IPS DF 6.9 (cell line): ENCODE measurements around the gene WASHC2A.
"Not testable (repeated sequence)": the region's sequence is repeated elsewhere in the genome, so short reads cannot be mapped to it uniquely, and the experiment has no call there.

ENCODE experiments used
- DNase-seq: peaks from one replicate; pipeline ENCODE4 v3.0.0-alpha.2; 2013; ENCODE audit warnings: low read depth, low spot score
- H3K27ac ChIP-seq: one replicate; pipeline ENCODE4 v1.5.1; 2013; ENCODE audit warnings: low read length, control low read depth
- H3K27me3 ChIP-seq: 2 replicates; pipeline ENCODE4 v1.6.1; 2013; ENCODE audit warnings: mild to moderate bottlenecking, low read length; ENCODE audit not compliant: control insufficient read depth, insufficient read depth
- H3K36me3 ChIP-seq: 2 replicates; pipeline ENCODE4 v1.6.1; 2013; ENCODE audit warnings: low read length; ENCODE audit not compliant: control insufficient read depth, insufficient read depth
- H3K4me1 ChIP-seq: 2 replicates; pipeline ENCODE4 v1.6.1; 2013; ENCODE audit warnings: low read length; ENCODE audit not compliant: control insufficient read depth, insufficient read depth
- H3K4me3 ChIP-seq: 2 replicates; pipeline ENCODE4 v1.5.1; 2013; ENCODE audit warnings: mild to moderate bottlenecking, low read length
- H3K9me3 ChIP-seq: 2 replicates; pipeline ENCODE4 v1.6.1; 2013; ENCODE audit warnings: low read length, inconsistent platforms; ENCODE audit not compliant: control insufficient read depth, insufficient read depth
- WGBS: extraction: QIAGEN DNeasy Blood & Tissue Kit; methylation state at CpG from one replicate; pipeline ENCODE4 v1.1.7; 2013; ENCODE audit warnings: mixed read lengths, missing lambda C conversion rate; ENCODE audit not compliant: insufficient read length, insufficient coverage; 5-methylcytosine and 5-hydroxymethylcytosine counted together

Gene WASHC2A

GRCh38 chr10:50046457-50046856 lies 21.3 kb upstream of the WASHC2A start:
- not testable (repeated sequence) for H3K36me3 ChIP-seq, DNase-seq, H3K27me3 ChIP-seq, H3K9me3 ChIP-seq, H3K27ac ChIP-seq, H3K4me3 ChIP-seq, H3K4me1 ChIP-seq
- no CpG with 5 or more reads among the region's 9 CpGs for WGBS

GRCh38 chr10:50047594-50047993 lies 20.2 kb upstream of the WASHC2A start:
- H3K9me3 ChIP-seq, H3K27me3 ChIP-seq, H3K4me3 ChIP-seq, H3K4me1 ChIP-seq, H3K27ac ChIP-seq, H3K36me3 ChIP-seq, DNase-seq: not testable (repeated sequence)
- no CpG with 5 or more reads among the region's 5 CpGs for WGBS

- H3K27ac ChIP-seq, H3K27me3 ChIP-seq, H3K36me3 ChIP-seq, H3K9me3 ChIP-seq, H3K4me1 ChIP-seq, H3K4me3 ChIP-seq, DNase-seq: not testable (repeated sequence)
- WGBS, result no CpG with 5 or more reads among the region's 3 CpGs
Measured at GRCh38 chr10:50051995-50052660, 15.6 kb upstream of the WASHC2A start.

- DNase-seq, H3K4me3 ChIP-seq, H3K9me3 ChIP-seq, H3K27me3 ChIP-seq, H3K27ac ChIP-seq, H3K36me3 ChIP-seq, H3K4me1 ChIP-seq: not testable (repeated sequence)
- no CpG with 5 or more reads among the region's 6 CpGs for WGBS
Measured at GRCh38 chr10:50052778-50053376, 14.9 kb upstream of the WASHC2A start.

- H3K36me3 ChIP-seq, H3K27ac ChIP-seq, H3K4me3 ChIP-seq, H3K27me3 ChIP-seq, H3K9me3 ChIP-seq, DNase-seq, H3K4me1 ChIP-seq: not testable (repeated sequence)
- no CpG with 5 or more reads among the region's 5 CpGs for WGBS
Measured at GRCh38 chr10:50055494-50056292, 12.1 kb upstream of the WASHC2A start.

GRCh38 chr10:50056654-50057053 lies 11.1 kb upstream of the WASHC2A start:
- not testable (repeated sequence) for H3K9me3 ChIP-seq, H3K4me1 ChIP-seq, H3K36me3 ChIP-seq, DNase-seq, H3K27ac ChIP-seq, H3K27me3 ChIP-seq, H3K4me3 ChIP-seq
- WGBS, result no CpG with 5 or more reads among the region's 8 CpGs

GRCh38 chr10:50058727-50059126 lies 9.0 kb upstream of the WASHC2A start:
- no CpG with 5 or more reads among the region's 1 CpG for WGBS
- H3K4me3 ChIP-seq, H3K36me3 ChIP-seq, H3K27me3 ChIP-seq, H3K9me3 ChIP-seq, DNase-seq, H3K4me1 ChIP-seq, H3K27ac ChIP-seq: not testable (repeated sequence)

- WGBS, result no CpG with 5 or more reads among the region's 10 CpGs
- not testable (repeated sequence) for H3K27me3 ChIP-seq, H3K4me3 ChIP-seq, H3K9me3 ChIP-seq, H3K27ac ChIP-seq, DNase-seq, H3K4me1 ChIP-seq, H3K36me3 ChIP-seq
Measured at GRCh38 chr10:50059946-50060345, 7.8 kb upstream of the WASHC2A start.

- H3K4me3 ChIP-seq, H3K36me3 ChIP-seq, H3K9me3 ChIP-seq, H3K4me1 ChIP-seq, H3K27ac ChIP-seq, H3K27me3 ChIP-seq, DNase-seq: not testable (repeated sequence)
- no CpG with 5 or more reads among the region's 7 CpGs for WGBS
Measured at GRCh38 chr10:50061548-50061947, 6.2 kb upstream of the WASHC2A start.

- H3K27ac ChIP-seq, result no peak overlapping the region
- DNase-seq, result no peak
- H3K9me3 ChIP-seq, result no peaks in the 10 kb centered on the region
- no peak overlapping the region for H3K4me3 ChIP-seq
- H3K27me3 ChIP-seq, result no peaks in the 10 kb centered on the region
- no CpG with 5 or more reads among the region's 8 CpGs for WGBS
- no peaks in the 10 kb centered on the region for H3K4me1 ChIP-seq
- H3K36me3 ChIP-seq, result no peaks in the 10 kb centered on the region
Measured at GRCh38 chr10:50063100-50063499, 4.7 kb upstream of the WASHC2A start.
